IPS-11a (cell line): ENCODE data around the gene NBAS.

ENCODE experiments used
- H3K4me3 ChIP-seq: one replicate; pipeline ENCODE4 v1.5.1; 2013; ENCODE audit warnings: low read depth, low read length, control low read depth

Gene NBAS

GRCh38 chr2:15560988-15561573 is at the start of gene NBAS:
NBAS (minus strand) TSS chr2:15561334; CDS start chr2:15561304, 30 bp downstream.
- H3K4me3 ChIP-seq = peak within 1 kb of the TSS; percentile 91

- no peak overlapping the region for H3K4me3 ChIP-seq
Observed at GRCh38 chr2:15610430-15610952, 49.4 kb upstream of the NBAS start.

GRCh38 chr2:15609341-15610042 is 48.4 kb upstream of the NBAS start:
- H3K4me3 ChIP-seq = no peak overlapping the region

- H3K4me3 ChIP-seq = no peak overlapping the region
Observed at GRCh38 chr2:15608392-15608761, 47.2 kb upstream of the NBAS start.

GRCh38 chr2:15607709-15608391 is 46.7 kb upstream of the NBAS start:
- H3K4me3 ChIP-seq = no peak overlapping the region

GRCh38 chr2:15606481-15607441 is 45.6 kb upstream of the NBAS start:
- H3K4me3 ChIP-seq = no peak overlapping the region

- no peak overlapping the region for H3K4me3 ChIP-seq
Observed at GRCh38 chr2:15605721-15606120, 44.6 kb upstream of the NBAS start.

- no peak overlapping the region for H3K4me3 ChIP-seq
Observed at GRCh38 chr2:15603948-15604347, 42.8 kb upstream of the NBAS start.

- H3K4me3 ChIP-seq = no peak overlapping the region
Observed at GRCh38 chr2:15603044-15603765, 42.1 kb upstream of the NBAS start.

- H3K4me3 ChIP-seq = no peak overlapping the region
Observed at GRCh38 chr2:15602393-15602792, 41.3 kb upstream of the NBAS start.

- no peak overlapping the region for H3K4me3 ChIP-seq
Observed at GRCh38 chr2:15601681-15602080, 40.5 kb upstream of the NBAS start.

GRCh38 chr2:15599994-15600393 is 38.9 kb upstream of the NBAS start:
- H3K4me3 ChIP-seq = no peak overlapping the region

- H3K4me3 ChIP-seq = no peak overlapping the region
Observed at GRCh38 chr2:15596968-15597367, 35.8 kb upstream of the NBAS start.

- H3K4me3 ChIP-seq = no peak overlapping the region
Observed at GRCh38 chr2:15596350-15596749, 35.2 kb upstream of the NBAS start.

GRCh38 chr2:15595936-15596335 is 34.8 kb upstream of the NBAS start:
- no peak overlapping the region for H3K4me3 ChIP-seq

GRCh38 chr2:15595342-15595905 is 34.3 kb upstream of the NBAS start:
- no peak overlapping the region for H3K4me3 ChIP-seq

GRCh38 chr2:15594291-15595256 is 33.4 kb upstream of the NBAS start:
- H3K4me3 ChIP-seq = no peak overlapping the region

GRCh38 chr2:15593327-15593705 is 32.2 kb upstream of the NBAS start:
- H3K4me3 ChIP-seq = no peak overlapping the region
